ENCODE results near the gene LHPP. TPM values are rescaled to one million over a fixed set of nuclear protein-coding genes. Genes with fewer than 3 reads are reported as not detected.

LHPP gene
- total RNA-seq, 6 donors from 2014 or later = 12.0 to 21.4 (median 16.4) TPM

GRCh38 chr10:124423813-124424212, 37.8 kb upstream of the LHPP start:
- H3K9me3 ChIP-seq = no peaks in the 10 kb centered on the region
- no peaks in the 10 kb centered on the region for H3K36me3 ChIP-seq
- no peaks in the 10 kb centered on the region for H3K27me3 ChIP-seq
- no peak overlapping the region for H3K4me3 ChIP-seq
- ATAC-seq (ENCODE audit: low FRiP score in 2 of 2) = no peak
- peaks cover 0 to 6% (median 4%) of the 10 kb centered on the region in 4 donors for H3K4me1 ChIP-seq
- no peak for TF ChIP-seq CTCF (IDR thresholded peaks at IDR 0.05)
- TF ChIP-seq EP300 (IDR thresholded peaks at IDR 0.05) = no peak
- TF ChIP-seq POLR2AphosphoS5 (IDR thresholded peaks at IDR 0.05) = no peak
- TF ChIP-seq POLR2A (IDR thresholded peaks at IDR 0.05) = no peak
- no peak overlapping the region for H3K27ac ChIP-seq
- no peak for DNase-seq
- 81 to 86% methylated on average over 5 of the region's 5 CpGs for WGBS, 2 donors

DNA sequence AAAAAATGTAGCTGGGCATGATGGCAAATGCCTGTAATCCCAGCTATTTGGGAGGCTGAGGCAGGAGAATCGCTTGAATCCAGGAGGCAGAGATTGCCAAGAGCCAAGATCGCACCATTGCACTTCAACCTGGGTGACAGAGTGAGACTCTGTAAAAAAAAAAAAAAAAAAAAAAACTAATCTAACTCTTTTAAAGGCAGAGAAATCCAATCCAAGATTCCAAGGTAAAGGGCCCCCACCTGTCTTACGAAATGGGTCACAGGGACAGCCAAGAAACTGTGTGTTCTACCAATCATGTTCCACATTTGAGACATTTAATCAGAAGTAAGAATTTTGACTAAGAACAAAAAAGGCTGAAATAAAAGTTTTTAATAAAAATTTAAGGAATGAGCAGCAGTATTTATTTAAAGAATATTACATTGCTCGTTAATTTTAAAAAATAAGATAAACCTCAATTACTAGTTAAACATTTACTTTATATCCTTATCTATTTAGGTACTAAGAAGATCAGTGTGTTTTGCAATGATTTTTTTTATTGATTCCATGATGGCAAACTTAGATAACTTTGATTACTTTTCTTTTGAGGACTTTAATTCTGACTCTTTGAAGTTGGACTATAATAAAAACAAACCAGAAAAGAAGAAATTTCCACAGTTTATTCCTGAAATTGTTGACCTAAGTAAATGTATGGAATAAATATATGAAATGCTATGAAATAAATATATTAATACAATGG, 36.2 kb upstream of the LHPP start:
- no peaks in the 10 kb centered on the region for H3K27me3 ChIP-seq

GRCh38 chr10:124428207-124428777, 33.3 kb upstream of the LHPP start:
- Histone ChIP-seq H3K4me1 (no peaks in the 10 kb centered on the region), H3K36me3 (no peaks in the 10 kb centered on the region), H3K27me3 (no peaks in the 10 kb centered on the region), H3K9me3 (no peaks in the 10 kb centered on the region), H3K4me3 (no peak overlapping the region), H3K27ac (no peak overlapping the region)
- ATAC-seq (ENCODE audit: low FRiP score in 2 of 2) (no peak), DNase-seq (no peak)
- TF ChIP-seq EP300 (IDR thresholded peaks at IDR 0.05) (no peak), POLR2A (IDR thresholded peaks at IDR 0.05) (no peak), POLR2AphosphoS5 (IDR thresholded peaks at IDR 0.05) (no peak), CTCF (IDR thresholded peaks at IDR 0.05) (no peak)
- WGBS, 2 donors = 45 to 53% methylated on average over 3 of the region's 3 CpGs

More for the DNA sequence above, 36.2 kb upstream of the LHPP start:
- 64 to 72% methylated on average over 4 of the region's 4 CpGs for WGBS, 2 donors
- Histone ChIP-seq H3K27ac (no peak overlapping the region), H3K36me3 (no peaks in the 10 kb centered on the region), H3K9me3 (no peaks in the 10 kb centered on the region), H3K4me1 (no peaks in the 10 kb centered on the region), H3K4me3 (no peak overlapping the region)
- ATAC-seq (ENCODE audit: low FRiP score in 2 of 2) (no peak), DNase-seq (no peak)
- no peak for TF ChIP-seq POLR2AphosphoS5 (IDR thresholded peaks at IDR 0.05)
- TF ChIP-seq EP300 (IDR thresholded peaks at IDR 0.05) = no peak
- TF ChIP-seq CTCF (IDR thresholded peaks at IDR 0.05) = no peak
- TF ChIP-seq POLR2A (IDR thresholded peaks at IDR 0.05) = no peak

- no peaks in the 10 kb centered on the region for H3K9me3 ChIP-seq
- H3K27me3 ChIP-seq = no peaks in the 10 kb centered on the region
- no peak for DNase-seq
- H3K4me3 ChIP-seq = no peak overlapping the region
- no peaks in the 10 kb centered on the region for H3K4me1 ChIP-seq
- H3K27ac ChIP-seq = no peak overlapping the region
- no peak for ATAC-seq (ENCODE audit: low FRiP score in 2 of 2)
- 62 to 73% methylated on average over 5 of the region's 5 CpGs for WGBS, 2 donors
- H3K36me3 ChIP-seq = no peaks in the 10 kb centered on the region
- no peak for TF ChIP-seq POLR2A (IDR thresholded peaks at IDR 0.05)
- no peak for TF ChIP-seq CTCF (IDR thresholded peaks at IDR 0.05)
- no peak for TF ChIP-seq POLR2AphosphoS5 (IDR thresholded peaks at IDR 0.05)
- no peak for TF ChIP-seq EP300 (IDR thresholded peaks at IDR 0.05)
These were observed 32.0 kb upstream of the LHPP start for GRCh38 chr10:124429576-124429975.
